Measurements from ENCODE around the gene BORCS8.
"Not testable (repeated sequence)": the region's sequence is repeated elsewhere in the genome, so short reads cannot be mapped to it uniquely, and the experiment has no call there.

Gene BORCS8

GRCh38 chr19:19192078-19192882, at the start of gene BORCS8, which contains the start of gene RFXANK:
BORCS8 (minus strand) TSS chr19:19192152; CDS start chr19:19192117, 35 bp downstream.
RFXANK (plus strand) TSS chr19:19192258; CDS start chr19:19193947, 1,689 bp downstream.
- peak; percentile 97 for DNase-seq (ENCODE audit: low read depth, low spot score)

- DNase-seq (ENCODE audit: low read depth, low spot score), result no peak
These were observed 48.5 kb upstream of the BORCS8 start for GRCh38 chr19:19240476-19240875.

- no peak for DNase-seq (ENCODE audit: low read depth, low spot score)
These were observed 47.7 kb upstream of the BORCS8 start for GRCh38 chr19:19239675-19240074.

GRCh38 chr19:19238126-19238894, 46.4 kb upstream of the BORCS8 start:
- DNase-seq (ENCODE audit: low read depth, low spot score), result no peak

- DNase-seq (ENCODE audit: low read depth, low spot score), result no peak
These were observed 44.2 kb upstream of the BORCS8 start for GRCh38 chr19:19236173-19236572.

GRCh38 chr19:19234220-19234816, 42.4 kb upstream of the BORCS8 start:
- DNase-seq (ENCODE audit: low read depth, low spot score), result no peak

GRCh38 chr19:19232261-19232721, 40.3 kb upstream of the BORCS8 start:
- no peak for DNase-seq (ENCODE audit: low read depth, low spot score)

- no peak for DNase-seq (ENCODE audit: low read depth, low spot score)
These were observed 39.0 kb upstream of the BORCS8 start for GRCh38 chr19:19230999-19231398.

GRCh38 chr19:19229701-19230100, 37.7 kb upstream of the BORCS8 start:
- no peak for DNase-seq (ENCODE audit: low read depth, low spot score)

- no peak for DNase-seq (ENCODE audit: low read depth, low spot score)
These were observed 35.3 kb upstream of the BORCS8 start for GRCh38 chr19:19227217-19227616.

- no peak for DNase-seq (ENCODE audit: low read depth, low spot score)
These were observed 34.7 kb upstream of the BORCS8 start for GRCh38 chr19:19226663-19227062.

GRCh38 chr19:19226204-19226603, 34.3 kb upstream of the BORCS8 start:
- DNase-seq (ENCODE audit: low read depth, low spot score), result no peak

- DNase-seq (ENCODE audit: low read depth, low spot score), result peak; percentile 40
These were observed 33.0 kb upstream of the BORCS8 start for GRCh38 chr19:19224852-19225494.

- no peak for DNase-seq (ENCODE audit: low read depth, low spot score)
These were observed 32.3 kb upstream of the BORCS8 start for GRCh38 chr19:19224150-19224851.

GRCh38 chr19:19223636-19224035, 31.7 kb upstream of the BORCS8 start:
- DNase-seq (ENCODE audit: low read depth, low spot score), result no peak

GRCh38 chr19:19223060-19223459, 31.1 kb upstream of the BORCS8 start:
- DNase-seq (ENCODE audit: low read depth, low spot score), result no peak

- not testable (repeated sequence) for DNase-seq (ENCODE audit: low read depth, low spot score)
These were observed 29.0 kb upstream of the BORCS8 start for GRCh38 chr19:19221000-19221399.

GRCh38 chr19:19218911-19219310, 27.0 kb upstream of the BORCS8 start:
- no peak for DNase-seq (ENCODE audit: low read depth, low spot score)

GRCh38 chr19:19217099-19217498, 25.1 kb upstream of the BORCS8 start:
- DNase-seq (ENCODE audit: low read depth, low spot score), result no peak

- DNase-seq (ENCODE audit: low read depth, low spot score), result no peak
These were observed 23.8 kb upstream of the BORCS8 start for GRCh38 chr19:19215792-19216191.

- no peak for DNase-seq (ENCODE audit: low read depth, low spot score)
These were observed 22.9 kb upstream of the BORCS8 start for GRCh38 chr19:19214892-19215291.

All from activated naive CD8-positive, alpha-beta T cell treated with anti-CD3 and anti-CD28 coated beads, Interleukin-2, amount 50 U/mL, for 16 hours (primary cell).